ENCODE measurements around the gene MAPK9. TPM values are rescaled to one million over a fixed set of nuclear protein-coding genes. Genes with fewer than 3 reads are reported as not detected.

Gene MAPK9
- polyA plus RNA-seq, 3 donors: 39.6 to 41.5 (median 40.8) TPM

GRCh38 chr5:180208435-180209081 lies 83.3 kb downstream of the MAPK9 start:
- DNase-seq (ENCODE audit: low read depth in 3 of 3, low spot score in 2 of 3): no peak

DNA sequence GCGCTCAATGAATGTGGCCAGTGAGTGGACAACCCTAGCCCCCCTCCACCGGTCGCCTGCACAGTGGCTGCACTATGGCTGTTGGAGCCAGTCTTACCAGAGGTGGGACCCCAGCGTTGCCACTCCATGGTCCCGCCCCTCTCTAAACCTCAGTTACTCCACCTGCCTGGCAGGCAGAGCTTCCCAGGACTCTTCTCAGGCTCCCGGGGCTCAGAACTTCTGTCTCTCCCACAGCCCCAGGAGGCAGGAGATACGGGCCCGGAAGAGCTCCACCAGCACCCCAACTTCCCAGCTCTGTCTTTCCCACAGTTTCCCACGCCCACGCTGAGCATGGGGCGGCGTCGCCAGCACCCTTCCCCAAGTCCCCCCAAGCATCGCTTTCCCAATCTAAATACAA lies 83.8 kb downstream of the MAPK9 start:
- DNase-seq (ENCODE audit: low read depth in 3 of 3, low spot score in 2 of 3): no peak

DNA sequence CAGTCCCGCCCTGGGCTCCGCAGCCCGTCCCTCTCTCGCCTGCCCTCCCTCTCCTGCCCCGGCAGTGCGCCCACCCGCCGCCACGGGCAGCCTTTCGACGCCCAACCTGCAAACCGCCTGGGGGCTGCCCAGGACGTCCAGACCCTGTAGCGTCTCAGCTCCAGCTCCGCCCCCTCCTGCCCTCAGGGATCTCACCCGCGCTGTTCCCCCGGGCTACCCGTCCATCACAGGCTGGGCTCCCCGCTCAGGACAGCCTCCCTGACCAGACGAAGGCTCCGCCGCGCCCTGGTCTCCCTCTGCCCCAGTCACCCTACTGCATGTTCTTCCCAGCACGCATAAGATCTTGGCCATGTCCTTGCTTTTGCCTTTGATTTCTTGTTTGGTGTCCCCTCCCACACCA lies 84.3 kb downstream of the MAPK9 start:
- no peak for DNase-seq (ENCODE audit: low read depth in 3 of 3, low spot score in 2 of 3)

- DNase-seq (ENCODE audit: low read depth in 3 of 3, low spot score in 2 of 3): no peak
These were observed 84.9 kb downstream of the MAPK9 start for GRCh38 chr5:180206993-180207392.

- no peak for DNase-seq (ENCODE audit: low read depth in 3 of 3, low spot score in 2 of 3)
These were observed 86.0 kb downstream of the MAPK9 start for GRCh38 chr5:180205916-180206315.

DNA sequence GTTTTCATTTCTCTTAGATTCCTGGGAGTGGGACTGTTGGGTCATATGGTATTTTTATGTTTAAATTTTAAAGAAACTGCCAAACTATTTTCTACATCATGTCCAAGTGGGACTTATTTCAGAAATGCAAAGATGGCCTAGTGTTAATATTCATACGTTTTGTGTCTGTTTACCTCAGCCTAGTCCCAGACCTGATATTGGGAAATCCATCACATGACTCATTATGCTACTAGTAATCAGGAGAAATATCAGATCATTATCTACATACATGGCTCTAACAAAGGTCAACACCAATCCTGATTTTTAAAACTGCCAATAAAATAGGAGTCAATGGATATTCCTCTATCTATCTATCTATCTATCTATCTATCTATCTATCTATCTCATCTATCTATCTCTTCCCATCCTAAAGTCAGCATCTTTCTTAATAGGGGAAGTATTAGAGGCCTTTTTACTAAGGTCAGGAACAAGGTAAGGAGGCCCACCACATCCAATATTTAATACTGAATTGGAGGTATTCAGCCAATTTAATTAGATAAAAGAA lies 87.5 kb downstream of the MAPK9 start:
- DNase-seq (ENCODE audit: low read depth in 3 of 3, low spot score in 2 of 3): no peak

GRCh38 chr5:180202939-180203573 lies 88.8 kb downstream of the MAPK9 start:
- DNase-seq (ENCODE audit: low read depth in 3 of 3, low spot score in 2 of 3): no peak

GRCh38 chr5:180201051-180201987 lies 90.6 kb downstream of the MAPK9 start:
- no peak for DNase-seq (ENCODE audit: low read depth in 3 of 3, low spot score in 2 of 3)

DNA sequence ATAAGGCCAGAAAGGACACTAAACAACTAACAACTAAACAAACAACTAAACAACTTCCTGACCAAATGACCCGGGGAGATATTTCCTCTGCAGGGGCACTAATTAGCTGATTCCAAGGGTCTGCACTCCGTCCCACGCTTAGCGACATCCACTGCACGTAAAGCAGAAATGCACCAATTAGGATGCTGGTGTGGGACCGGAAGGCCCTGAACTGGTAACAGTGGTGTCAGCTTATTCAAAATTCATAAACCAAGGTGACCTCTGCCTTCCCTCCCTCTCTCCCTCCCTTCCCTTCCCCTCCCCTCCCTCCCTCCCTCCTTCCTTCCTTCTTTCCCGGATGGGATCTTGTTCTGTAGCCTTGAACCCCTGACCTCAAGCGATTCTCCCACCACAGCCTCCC lies 92.5 kb downstream of the MAPK9 start:
- no peak for DNase-seq (ENCODE audit: low read depth in 3 of 3, low spot score in 2 of 3)

- DNase-seq (ENCODE audit: low read depth in 3 of 3, low spot score in 2 of 3): no peak
These were observed 93.7 kb downstream of the MAPK9 start for GRCh38 chr5:180198208-180198607.

- no peak for DNase-seq (ENCODE audit: low read depth in 3 of 3, low spot score in 2 of 3)
These were observed 94.7 kb downstream of the MAPK9 start for GRCh38 chr5:180197016-180197702.

DNA sequence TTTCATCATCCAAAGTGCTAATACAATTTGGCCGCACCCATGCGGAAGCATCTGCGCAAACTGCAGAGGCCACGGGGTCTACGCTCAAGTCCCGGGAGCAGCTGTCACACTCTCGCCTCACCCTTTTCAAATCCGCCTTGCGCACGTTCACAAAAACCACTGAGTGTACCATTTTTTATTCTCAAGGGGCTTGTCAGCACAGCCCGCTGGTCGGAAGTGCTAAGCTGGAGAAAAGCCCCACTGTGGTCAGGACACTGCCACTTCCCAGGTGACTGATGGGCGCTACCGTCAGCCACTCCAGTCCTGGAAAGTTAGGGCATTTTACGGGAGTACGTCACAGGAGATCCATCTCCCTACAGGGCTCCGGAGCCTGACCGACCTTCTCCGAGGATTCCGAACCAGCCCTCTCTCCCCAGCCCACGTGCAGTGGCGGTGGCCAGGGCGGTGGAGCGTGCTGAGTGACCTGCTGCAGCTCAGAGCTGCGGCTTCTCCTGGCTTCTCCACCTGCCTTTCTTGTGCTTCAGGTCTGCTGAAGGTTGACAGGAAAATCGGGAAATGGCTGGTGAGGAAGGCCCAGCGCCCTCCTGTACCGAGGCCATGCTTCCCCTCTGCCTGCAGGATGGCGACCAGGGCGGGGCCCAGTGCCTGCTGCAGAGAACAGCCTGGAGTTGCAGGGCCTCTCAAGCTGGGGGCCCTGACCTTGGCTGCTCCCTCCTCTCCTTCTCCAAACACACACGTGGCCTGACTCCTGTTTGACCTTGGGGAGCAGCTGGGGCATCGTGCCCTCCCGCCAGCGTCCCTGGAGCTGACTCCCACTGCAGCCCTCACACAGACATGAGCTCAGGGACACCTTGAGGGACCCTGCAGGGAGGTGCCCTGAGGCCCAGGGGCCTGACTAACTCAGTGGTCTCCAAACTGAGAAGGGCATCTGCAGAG lies 97.2 kb downstream of the MAPK9 start:
- DNase-seq (ENCODE audit: low read depth in 3 of 3, low spot score in 2 of 3): no peak

DNA sequence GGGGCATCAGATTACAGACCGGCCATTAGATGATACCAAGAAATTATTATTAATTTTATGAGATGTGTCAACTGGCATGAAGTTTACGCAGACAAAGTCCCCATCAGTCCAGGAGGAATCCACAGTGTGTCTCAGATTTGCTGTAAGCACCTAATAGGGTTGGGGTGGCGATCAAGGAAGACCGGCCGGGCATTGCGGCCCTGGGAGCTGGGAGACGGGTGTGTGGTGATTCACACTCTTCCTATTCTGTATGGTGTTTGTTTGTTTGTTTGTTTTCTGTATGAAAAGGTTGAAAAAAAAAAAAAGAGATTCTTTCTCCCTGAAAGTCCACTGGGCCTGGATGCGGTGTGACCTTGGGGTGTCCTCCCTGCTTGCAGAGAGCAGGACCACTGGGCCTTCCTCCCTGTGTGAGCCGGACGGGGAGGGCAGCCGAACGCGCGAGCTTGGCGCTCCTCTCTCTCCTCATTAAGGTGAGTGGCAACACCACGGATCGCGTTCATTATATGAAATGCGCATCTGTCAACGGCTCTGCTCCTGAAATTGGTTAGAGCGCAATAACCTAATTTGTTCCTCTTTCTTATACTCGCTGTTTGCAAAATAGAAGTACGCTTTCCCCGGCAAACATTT lies 98.0 kb downstream of the MAPK9 start:
- DNase-seq (ENCODE audit: low read depth in 3 of 3, low spot score in 2 of 3): no peak

DNA sequence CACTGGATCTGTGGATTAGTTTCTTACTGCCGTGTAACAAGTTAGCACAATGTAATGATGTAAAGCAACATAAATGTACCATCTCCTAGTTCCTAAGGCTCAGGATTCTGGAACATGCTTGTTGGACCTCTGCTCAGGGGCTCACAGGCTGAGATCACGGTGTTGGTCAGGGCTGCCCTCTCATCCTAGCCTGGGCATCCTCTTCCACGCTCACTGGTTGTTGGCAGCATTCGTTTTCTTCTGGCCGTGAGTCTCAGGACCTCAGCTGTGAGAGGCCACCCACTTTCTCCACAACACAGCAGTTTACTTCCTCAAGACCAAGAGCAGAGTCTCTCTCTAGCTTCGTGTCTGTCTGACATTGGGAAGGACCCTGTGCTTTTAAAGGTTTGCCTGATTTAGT lies 100.2 kb downstream of the MAPK9 start:
- DNase-seq (ENCODE audit: low read depth in 3 of 3, low spot score in 2 of 3): no peak

DNA sequence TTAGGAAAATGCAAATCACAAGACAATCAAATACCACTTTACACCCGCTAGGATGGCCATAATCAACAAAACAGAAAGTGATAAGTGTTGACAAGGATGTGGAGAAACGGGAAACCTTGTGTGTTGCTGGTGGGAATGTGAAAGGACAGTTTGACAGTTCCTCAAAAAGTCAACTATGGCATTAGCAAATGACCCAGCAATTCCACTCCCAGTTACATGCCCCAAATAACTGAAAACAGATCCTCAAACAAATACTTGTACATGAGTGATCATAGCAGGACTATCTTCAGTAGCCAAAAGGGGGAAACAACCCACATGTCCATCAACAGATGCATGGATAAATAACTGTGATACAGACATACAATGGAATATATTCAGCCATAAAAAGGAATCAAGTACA lies 104.1 kb downstream of the MAPK9 start:
- no peak for DNase-seq (ENCODE audit: low read depth in 3 of 3, low spot score in 2 of 3)

Data from right renal cortex interstitium (tissue), 3 donors.